ENCODE results near the gene TMEM170B. TPM values are rescaled to one million over a fixed set of nuclear protein-coding genes. Genes with fewer than 3 reads are reported as not detected.

The TMEM170B gene
- total RNA-seq, 1 donor from 2014 or later, result 4.0 TPM

DNA sequence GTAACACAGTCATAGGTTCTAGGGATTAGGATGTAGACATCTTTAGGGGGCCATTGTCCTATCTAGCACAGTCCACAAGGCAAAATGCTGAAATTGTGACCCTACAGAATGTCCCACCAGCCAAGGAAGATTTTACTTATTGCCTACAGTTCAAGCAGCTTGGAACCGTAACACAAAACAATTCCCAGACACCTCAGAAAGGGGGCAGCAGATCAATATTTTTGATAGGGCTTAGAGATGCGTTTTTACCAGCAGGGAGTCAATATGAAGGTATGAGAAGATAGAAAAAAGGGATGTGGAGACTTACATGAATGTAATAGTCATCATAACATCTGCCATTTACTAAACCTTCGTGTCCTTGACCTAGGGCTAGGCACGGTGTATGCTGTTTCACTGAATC lies 81.0 kb downstream of the TMEM170B start:
- TF ChIP-seq, protein P1, sequence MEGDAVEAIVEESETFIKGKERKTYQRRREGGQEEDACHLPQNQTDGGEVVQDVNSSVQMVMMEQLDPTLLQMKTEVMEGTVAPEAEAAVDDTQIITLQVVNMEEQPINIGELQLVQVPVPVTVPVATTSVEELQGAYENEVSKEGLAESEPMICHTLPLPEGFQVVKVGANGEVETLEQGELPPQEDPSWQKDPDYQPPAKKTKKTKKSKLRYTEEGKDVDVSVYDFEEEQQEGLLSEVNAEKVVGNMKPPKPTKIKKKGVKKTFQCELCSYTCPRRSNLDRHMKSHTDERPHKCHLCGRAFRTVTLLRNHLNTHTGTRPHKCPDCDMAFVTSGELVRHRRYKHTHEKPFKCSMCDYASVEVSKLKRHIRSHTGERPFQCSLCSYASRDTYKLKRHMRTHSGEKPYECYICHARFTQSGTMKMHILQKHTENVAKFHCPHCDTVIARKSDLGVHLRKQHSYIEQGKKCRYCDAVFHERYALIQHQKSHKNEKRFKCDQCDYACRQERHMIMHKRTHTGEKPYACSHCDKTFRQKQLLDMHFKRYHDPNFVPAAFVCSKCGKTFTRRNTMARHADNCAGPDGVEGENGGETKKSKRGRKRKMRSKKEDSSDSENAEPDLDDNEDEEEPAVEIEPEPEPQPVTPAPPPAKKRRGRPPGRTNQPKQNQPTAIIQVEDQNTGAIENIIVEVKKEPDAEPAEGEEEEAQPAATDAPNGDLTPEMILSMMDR (conservative IDR thresholded peaks at IDR 0.05), result peak; percentile 54
- DNase-seq (ENCODE audit: extremely low spot score, unreplicated experiment), result no peak
- Mint-ChIP-seq H3K27me3 (no peaks in the 10 kb centered on the region), H3K27ac (no peak overlapping the region), H3K4me1 (ENCODE audit: unreplicated experiment) (no peaks in the 10 kb centered on the region), H3K36me3 (no peaks in the 10 kb centered on the region), H3K9me3 (no peaks in the 10 kb centered on the region), H3K4me3 (no peak overlapping the region)

DNA sequence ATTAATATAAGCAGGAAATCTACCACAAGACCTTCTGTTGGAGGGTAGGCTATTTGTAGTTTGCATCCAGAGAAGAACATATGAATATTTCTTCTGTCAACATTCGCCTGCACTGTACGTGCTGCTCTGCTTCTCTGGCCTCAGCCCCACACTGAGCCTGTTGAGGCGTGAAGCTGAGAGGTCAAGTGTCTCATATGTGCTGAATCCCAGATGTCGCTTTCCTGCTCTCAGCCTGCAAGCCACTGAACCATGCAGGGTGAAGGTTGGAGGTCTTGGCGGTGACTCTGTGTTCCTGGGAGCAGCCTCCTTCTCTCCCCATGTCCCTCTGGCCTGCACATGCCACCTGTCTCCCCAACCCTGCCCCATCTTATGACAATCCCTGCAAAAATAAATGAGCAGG lies 83.6 kb downstream of the TMEM170B start:
- no peak for DNase-seq (ENCODE audit: extremely low spot score, unreplicated experiment)
- H3K4me1 Mint-ChIP-seq (ENCODE audit: unreplicated experiment), result no peaks in the 10 kb centered on the region
- no peaks in the 10 kb centered on the region for H3K36me3 Mint-ChIP-seq

DNA sequence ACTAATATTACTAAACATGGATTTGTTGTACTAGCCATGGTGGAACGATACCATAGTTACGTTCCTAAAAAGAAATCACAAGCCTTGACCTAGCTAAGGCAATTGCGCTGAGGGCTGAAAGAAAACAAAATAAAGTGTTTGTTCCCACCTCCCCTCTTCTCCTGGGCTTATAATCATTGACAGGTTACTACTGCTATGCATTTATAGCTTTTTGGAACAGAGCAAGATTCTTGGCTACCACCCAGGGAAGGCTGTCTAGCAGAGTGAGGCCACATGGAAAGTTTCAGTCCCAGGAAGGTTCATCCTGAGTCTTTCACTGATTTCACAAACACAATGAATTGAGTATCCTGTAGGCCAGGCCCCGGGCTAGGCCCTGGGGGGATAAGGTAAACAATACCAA lies 84.6 kb downstream of the TMEM170B start:
- Mint-ChIP-seq H3K27ac (no peak overlapping the region), H3K36me3 (no peaks in the 10 kb centered on the region), H3K9me3 (no peaks in the 10 kb centered on the region), H3K27me3 (no peaks in the 10 kb centered on the region), H3K4me1 (ENCODE audit: unreplicated experiment) (no peaks in the 10 kb centered on the region), H3K4me3 (no peak overlapping the region)
- no peak for DNase-seq (ENCODE audit: extremely low spot score, unreplicated experiment)
- TF ChIP-seq, protein P1 (conservative IDR thresholded peaks at IDR 0.05), result no peak

More for the DNA sequence above, 83.6 kb downstream of the TMEM170B start:
- H3K9me3 Mint-ChIP-seq, result no peaks in the 10 kb centered on the region
- no peak overlapping the region for H3K4me3 Mint-ChIP-seq
- no peak overlapping the region for H3K27ac Mint-ChIP-seq
- no peaks in the 10 kb centered on the region for H3K27me3 Mint-ChIP-seq
- TF ChIP-seq, protein P1 (conservative IDR thresholded peaks at IDR 0.05), result no peak

DNA sequence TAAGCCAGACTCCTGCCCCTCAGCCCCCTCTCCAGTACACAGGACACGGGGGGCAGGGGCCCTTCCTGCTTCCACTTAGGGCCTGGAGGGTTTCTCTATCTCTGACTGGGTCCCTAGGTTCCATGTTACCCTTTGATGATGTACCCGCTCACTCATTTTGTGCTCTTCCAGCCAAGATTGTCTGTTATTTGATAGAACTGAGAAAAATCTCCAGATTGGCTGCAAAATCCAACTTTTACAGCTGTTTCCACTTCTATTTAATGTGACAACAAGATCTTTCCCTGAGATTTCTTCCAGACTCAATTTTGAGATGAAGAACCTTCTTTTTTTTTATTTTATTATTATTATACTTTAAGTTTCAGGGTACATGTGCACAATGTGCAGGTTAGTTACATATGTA lies 85.7 kb downstream of the TMEM170B start:
- Mint-ChIP-seq H3K9me3 (no peaks in the 10 kb centered on the region), H3K36me3 (no peaks in the 10 kb centered on the region), H3K27me3 (no peaks in the 10 kb centered on the region), H3K27ac (no peak overlapping the region), H3K4me1 (ENCODE audit: unreplicated experiment) (no peaks in the 10 kb centered on the region), H3K4me3 (no peak overlapping the region)
- TF ChIP-seq, protein P1 (conservative IDR thresholded peaks at IDR 0.05), result no peak
- DNase-seq (ENCODE audit: extremely low spot score, unreplicated experiment), result no peak

DNA sequence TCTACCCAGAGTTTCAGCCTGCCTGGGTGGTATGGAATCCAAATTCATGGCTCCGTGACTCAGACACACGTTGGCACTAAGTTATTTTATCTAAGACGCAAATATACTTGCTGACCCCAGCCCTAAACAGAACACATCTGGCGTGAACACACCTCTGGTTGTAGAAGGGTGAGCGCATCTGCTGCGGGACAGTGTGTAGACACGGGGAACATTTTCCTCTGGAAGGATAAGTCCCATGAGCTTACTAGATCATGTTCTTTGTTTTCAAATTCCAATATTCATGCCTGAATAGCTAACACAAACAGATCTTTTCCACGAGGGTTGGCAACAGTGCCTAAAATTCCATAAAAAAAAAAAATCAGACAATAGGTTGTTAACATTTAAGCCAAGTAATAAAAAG lies 87.8 kb downstream of the TMEM170B start:
- Mint-ChIP-seq H3K36me3 (no peaks in the 10 kb centered on the region), H3K4me1 (ENCODE audit: unreplicated experiment) (peaks cover 1% of the 10 kb centered on the region), H3K27ac (no peak overlapping the region), H3K4me3 (no peak overlapping the region), H3K9me3 (no peaks in the 10 kb centered on the region), H3K27me3 (no peaks in the 10 kb centered on the region)
- DNase-seq (ENCODE audit: extremely low spot score, unreplicated experiment), result no peak
- TF ChIP-seq, protein P1 (conservative IDR thresholded peaks at IDR 0.05), result no peak

DNA sequence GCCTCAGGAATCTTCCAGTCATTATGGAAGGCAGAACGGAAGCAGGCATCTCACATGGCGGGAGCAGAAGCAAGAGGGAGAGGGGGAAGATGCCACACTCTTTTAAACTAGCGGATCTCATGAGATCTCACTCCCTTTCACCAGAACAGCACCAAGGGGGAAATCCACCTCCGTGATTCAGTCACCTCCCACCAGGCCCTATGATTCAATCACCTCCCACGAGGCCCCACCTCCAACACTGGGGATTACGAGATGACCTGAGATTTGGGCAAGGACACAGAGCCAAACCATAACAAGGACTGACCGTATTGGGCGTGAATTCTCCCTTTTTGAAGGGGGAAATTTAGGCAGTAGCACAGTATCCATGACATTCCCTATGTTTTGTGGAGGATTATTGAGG lies 88.8 kb downstream of the TMEM170B start:
- Mint-ChIP-seq H3K4me3 (no peak overlapping the region), H3K4me1 (ENCODE audit: unreplicated experiment) (peaks cover 5% of the 10 kb centered on the region), H3K27me3 (no peaks in the 10 kb centered on the region), H3K27ac (no peak overlapping the region), H3K9me3 (no peaks in the 10 kb centered on the region), H3K36me3 (no peaks in the 10 kb centered on the region)
- no peak for DNase-seq (ENCODE audit: extremely low spot score, unreplicated experiment)
- TF ChIP-seq, protein P1 (conservative IDR thresholded peaks at IDR 0.05), result no peak
